K562 (cell line): Measurements from ENCODE around the gene TOR1AIP2. TPM values are rescaled to one million over a fixed set of nuclear protein-coding genes. Genes with fewer than 3 reads are reported as not detected.

Experiments
- CXXC5 ChIP-seq: fragments of 250-450 bp; sonication (Bioruptor Pico); IDR thresholded peaks from 2 replicates; pipeline ENCODE4 v1.8.0; 2022; ENCODE audit warnings: inconsistent platforms, mild to moderate bottlenecking, moderate library complexity
- DEAF1 ChIP-seq: fragments of 450-650 bp; formaldehyde crosslinking; IDR thresholded peaks from 2 replicates; pipeline ENCODE4 v1.4.0; 2020; ENCODE audit warnings: mild to moderate bottlenecking, moderate library complexity
- DMBX1 ChIP-seq: fragments of 250-450 bp; sonication (Bioruptor Pico); IDR thresholded peaks from 2 replicates; pipeline ENCODE4 v1.8.0; 2022; ENCODE audit warnings: inconsistent platforms, mild to moderate bottlenecking, moderate library complexity, borderline replicate concordance
- E2F4 ChIP-seq: sonication (generic); formaldehyde crosslinking; IDR thresholded peaks from 2 replicates; pipeline ENCODE4 v1.8.0; 2022; ENCODE audit warnings: mild to moderate bottlenecking, low read depth, missing genetic modification reagents
- E2F5 ChIP-seq: sonication (generic); formaldehyde crosslinking; IDR thresholded peaks from 2 replicates; pipeline ENCODE4 v1.8.0; 2022; ENCODE audit warnings: mild to moderate bottlenecking, missing genetic modification reagents
- GABPB1 ChIP-seq: sonication (generic); formaldehyde crosslinking; IDR thresholded peaks from 2 replicates; pipeline ENCODE4 v1.8.0; 2022; ENCODE audit warnings: mild to moderate bottlenecking, missing genetic modification reagents
- HMGN3 ChIP-seq: IDR thresholded peaks from 2 replicates; pipeline ENCODE4 v1.6.1; 2011; ENCODE audit warnings: borderline replicate concordance, low read depth, mild to moderate bottlenecking, mixed read lengths, low read length; ENCODE audit not compliant: insufficient read length; ENCODE audit errors: extremely low read depth
- HNRNPH1 ChIP-seq: fragments of 200-400 bp; formaldehyde crosslinking; optimal IDR thresholded peaks from 2 replicates; pipeline ENCODE3; 2017; ENCODE audit warnings: low read depth, mild to moderate bottlenecking, low read length, moderate library complexity
- KAT8 ChIP-seq: fragments of 450-650 bp; IDR thresholded peaks from 2 replicates; pipeline ENCODE4 v1.6.1; 2016; ENCODE audit warnings: low read depth, mild to moderate bottlenecking
- LEF1 ChIP-seq: fragments of 450-650 bp; IDR thresholded peaks from 2 replicates; pipeline ENCODE4 v1.6.1; 2016; ENCODE audit warnings: mild to moderate bottlenecking
- SNIP1 ChIP-seq: fragments of 450-650 bp; IDR thresholded peaks from 2 replicates; pipeline ENCODE4 v1.7.1; 2017; ENCODE audit warnings: low read depth, mild to moderate bottlenecking
- TAF15 ChIP-seq: fragments of 200-400 bp; formaldehyde crosslinking; IDR thresholded peaks from 2 replicates; pipeline ENCODE4 v1.6.1; 2017; ENCODE audit warnings: mild to moderate bottlenecking, low read depth, low read length, moderate library complexity
- TAF9B ChIP-seq: fragments of 450-650 bp; IDR thresholded peaks from 2 replicates; pipeline ENCODE4 v1.6.1; 2018; ENCODE audit warnings: mild to moderate bottlenecking; ENCODE audit not compliant: partially characterized antibody
- ZNF316 ChIP-seq: fragments of 450-650 bp; IDR thresholded peaks from 2 replicates; pipeline ENCODE4 v1.6.1; 2016
- ZNF512 ChIP-seq: IDR thresholded peaks from 2 replicates; pipeline ENCODE4 v1.6.1; 2016; ENCODE audit warnings: missing genetic modification characterization, missing compliant biosample characterization
- ZNF589 ChIP-seq: fragments of 200-800 bp; sonication (Bioruptor generic); IDR thresholded peaks from 2 replicates; pipeline ENCODE4 v1.6.1; 2016; ENCODE audit warnings: low read depth, missing genetic modification characterization, missing compliant biosample characterization
- ZNF592 ChIP-seq: fragments of 450-650 bp; IDR thresholded peaks from 2 replicates; pipeline ENCODE4 v1.6.1; 2017; ENCODE audit warnings: antibody characterized with exemption, mild to moderate bottlenecking
- ZNF668 ChIP-seq: fragments of 250-450 bp; sonication (Bioruptor Pico); IDR thresholded peaks from 2 replicates; pipeline ENCODE4 v1.8.0; 2022; ENCODE audit warnings: mild to moderate bottlenecking, inconsistent platforms
- ZSCAN32 ChIP-seq: fragments of 450-650 bp; formaldehyde crosslinking; IDR thresholded peaks from 2 replicates; pipeline ENCODE4 v1.4.0; 2020; ENCODE audit warnings: mild to moderate bottlenecking, moderate library complexity
- polyA plus RNA-seq, 8 experiments: library from polyadenylated mRNA; depleted of rRNA in 4 of 8; stranded (reverse) in 5 of 8; unstranded in 3 of 8; fragments of >200 nt; fragmentation: Nextera tagmentation in 2 of 8; fragmentation: Illumina TruSeq in 1 of 8; extraction: Ambion mirVana in 2 of 8; extraction: Trizol in 1 of 8; gene quantifications; 2 replicates each; pipeline versions ENCODE4 v1.2.1 to v1.2.3, GENCODE V29; 2011 to 2014; ENCODE audit warnings: inconsistent platforms in 1 of 8, missing spikeins in 1 of 8
- total RNA-seq, 7 experiments: library from RNA; depleted of rRNA in 6 of 7; stranded (reverse); fragments of >200 nt in 6 of 7; fragmentation: Illumina TruSeq in 2 of 7; extraction: Trizol in 2 of 7; gene quantifications; 2 replicates each; pipeline versions ENCODE4 v1.2.1 to v1.2.3, GENCODE V29; 2011 to 2021; ENCODE audit warnings: low replicate concordance in 1 of 7

The TOR1AIP2 gene
- total and polyA plus RNA-seq, 9 of the 15 experiments (the other 6 are each of a cell fraction or from before 2014, with no cell fraction given), result 16.7 to 122 (median 41.4) TPM

GRCh38 chr1:179877586-179878265, at the start of gene TOR1AIP2 (continued):
- TF ChIP-seq TAF9B (peak; percentile 80), ZNF668 (no peak), DEAF1 (CRISPR knock-in tag) (0 out of 2 replicates have a peak, but pooled peaks have one; percentile 28), CXXC5 (CRISPR knock-in tag) (peak; percentile 80), E2F4 (0 out of 2 replicates have a peak, but pooled peaks have one; percentile 41), GABPB1 (CRISPR knock-in tag) (peak; percentile 98), ZSCAN32 (CRISPR knock-in tag) (no peak), DMBX1 (no peak), TAF15 (no peak), LEF1 (0 out of 2 replicates have a peak, but pooled peaks have one; percentile 14), ZNF512 (tag) (no peak), KAT8 (no peak), HNRNPH1 (no peak), ZNF592 (no peak), SNIP1 (no peak), ZNF589 (CRISPR knock-in tag) (no peak), ZNF316 (no peak), HMGN3 (peak; percentile 64), E2F5 (CRISPR knock-in tag) (peak; percentile 62; the same call in 1 of the 2 replicates)
